Measurements from ENCODE around the gene ADARB2.

Gene ADARB2

GRCh38 chr10:1128115-1128514 is 609.2 kb downstream of the ADARB2 start:
- Histone ChIP-seq H3K9me3 (ENCODE audit: control insufficient read depth, insufficient read depth, low read depth, low read length) (no peaks in the 10 kb centered on the region), H3K4me3 (ENCODE audit: low read depth, low read length) (no peak overlapping the region), H3K4me1 (ENCODE audit: control insufficient read depth, insufficient read depth, low read length) (no peaks in the 10 kb centered on the region), H3K27ac (ENCODE audit: extremely low read depth, low read depth, low read length) (no peak overlapping the region), H3K36me3 (ENCODE audit: control insufficient read depth in 2 of 2, insufficient read depth in 1 of 2, low read length in 2 of 2) (peaks cover 0 to 67% of the 10 kb centered on the region in 2 experiments; a peak in 1 of 3 replicates)
- POLR2A ChIA-PET = no interaction called here
- no peak for TF ChIP-seq TSHZ1 (tag by site-specific recombination; IDR thresholded peaks at IDR 0.05; ENCODE audit: borderline replicate concordance)
- TF ChIP-seq ZBTB8A (tag by site-specific recombination; IDR thresholded peaks at IDR 0.05) = no peak
- TF ChIP-seq, protein P1, sequence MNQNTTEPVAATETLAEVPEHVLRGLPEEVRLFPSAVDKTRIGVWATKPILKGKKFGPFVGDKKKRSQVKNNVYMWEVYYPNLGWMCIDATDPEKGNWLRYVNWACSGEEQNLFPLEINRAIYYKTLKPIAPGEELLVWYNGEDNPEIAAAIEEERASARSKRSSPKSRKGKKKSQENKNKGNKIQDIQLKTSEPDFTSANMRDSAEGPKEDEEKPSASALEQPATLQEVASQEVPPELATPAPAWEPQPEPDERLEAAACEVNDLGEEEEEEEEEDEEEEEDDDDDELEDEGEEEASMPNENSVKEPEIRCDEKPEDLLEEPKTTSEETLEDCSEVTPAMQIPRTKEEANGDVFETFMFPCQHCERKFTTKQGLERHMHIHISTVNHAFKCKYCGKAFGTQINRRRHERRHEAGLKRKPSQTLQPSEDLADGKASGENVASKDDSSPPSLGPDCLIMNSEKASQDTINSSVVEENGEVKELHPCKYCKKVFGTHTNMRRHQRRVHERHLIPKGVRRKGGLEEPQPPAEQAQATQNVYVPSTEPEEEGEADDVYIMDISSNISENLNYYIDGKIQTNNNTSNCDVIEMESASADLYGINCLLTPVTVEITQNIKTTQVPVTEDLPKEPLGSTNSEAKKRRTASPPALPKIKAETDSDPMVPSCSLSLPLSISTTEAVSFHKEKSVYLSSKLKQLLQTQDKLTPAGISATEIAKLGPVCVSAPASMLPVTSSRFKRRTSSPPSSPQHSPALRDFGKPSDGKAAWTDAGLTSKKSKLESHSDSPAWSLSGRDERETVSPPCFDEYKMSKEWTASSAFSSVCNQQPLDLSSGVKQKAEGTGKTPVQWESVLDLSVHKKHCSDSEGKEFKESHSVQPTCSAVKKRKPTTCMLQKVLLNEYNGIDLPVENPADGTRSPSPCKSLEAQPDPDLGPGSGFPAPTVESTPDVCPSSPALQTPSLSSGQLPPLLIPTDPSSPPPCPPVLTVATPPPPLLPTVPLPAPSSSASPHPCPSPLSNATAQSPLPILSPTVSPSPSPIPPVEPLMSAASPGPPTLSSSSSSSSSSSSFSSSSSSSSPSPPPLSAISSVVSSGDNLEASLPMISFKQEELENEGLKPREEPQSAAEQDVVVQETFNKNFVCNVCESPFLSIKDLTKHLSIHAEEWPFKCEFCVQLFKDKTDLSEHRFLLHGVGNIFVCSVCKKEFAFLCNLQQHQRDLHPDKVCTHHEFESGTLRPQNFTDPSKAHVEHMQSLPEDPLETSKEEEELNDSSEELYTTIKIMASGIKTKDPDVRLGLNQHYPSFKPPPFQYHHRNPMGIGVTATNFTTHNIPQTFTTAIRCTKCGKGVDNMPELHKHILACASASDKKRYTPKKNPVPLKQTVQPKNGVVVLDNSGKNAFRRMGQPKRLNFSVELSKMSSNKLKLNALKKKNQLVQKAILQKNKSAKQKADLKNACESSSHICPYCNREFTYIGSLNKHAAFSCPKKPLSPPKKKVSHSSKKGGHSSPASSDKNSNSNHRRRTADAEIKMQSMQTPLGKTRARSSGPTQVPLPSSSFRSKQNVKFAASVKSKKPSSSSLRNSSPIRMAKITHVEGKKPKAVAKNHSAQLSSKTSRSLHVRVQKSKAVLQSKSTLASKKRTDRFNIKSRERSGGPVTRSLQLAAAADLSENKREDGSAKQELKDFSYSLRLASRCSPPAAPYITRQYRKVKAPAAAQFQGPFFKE (tag by site-specific recombination; IDR thresholded peaks at IDR 0.05; ENCODE audit: borderline replicate concordance) = no peak
- TF ChIP-seq ZBTB1 (tag by site-specific recombination; IDR thresholded peaks at IDR 0.05) = no peak
- TF ChIP-seq ZNF175 (tag by site-specific recombination; IDR thresholded peaks at IDR 0.05) = no peak
- no peak for TF ChIP-seq ZNF10 (tag by site-specific recombination; IDR thresholded peaks at IDR 0.05)
- CTCF ChIA-PET = interaction anchor here (0.6 to 0.7 kb wide), 2 partner anchors 17 to 180 kb away, joined by 3 read pairs; no protein-coding TSS in a partner anchor

- TF ChIP-seq GLIS1 (tag by site-specific recombination; IDR thresholded peaks at IDR 0.05) (peak; percentile 26; the same call in 1 of the 2 replicates), ZNF558 (tag by site-specific recombination; IDR thresholded peaks at IDR 0.05) (no peak), ZNF544 (tag by site-specific recombination; IDR thresholded peaks at IDR 0.05) (no peak)
- ChIA-PET CTCF (interaction anchor here (0.6 kb wide), 1 partner anchor 181 kb away, joined by 3 read pairs; no protein-coding TSS in a partner anchor), POLR2A (no interaction called here)
- Histone ChIP-seq H3K4me3 (ENCODE audit: low read depth, low read length) (no peak overlapping the region), H3K27ac (ENCODE audit: extremely low read depth, low read depth, low read length) (no peak overlapping the region), H3K4me1 (ENCODE audit: control insufficient read depth, insufficient read depth, low read length) (no peaks in the 10 kb centered on the region), H3K9me3 (ENCODE audit: control insufficient read depth, insufficient read depth, low read depth, low read length) (no peaks in the 10 kb centered on the region), H3K36me3 (ENCODE audit: control insufficient read depth in 2 of 2, insufficient read depth in 1 of 2, low read length in 2 of 2) (peaks cover 0 to 68% of the 10 kb centered on the region in 2 experiments; a peak in 1 of 3 replicates)
Observed at GRCh38 chr10:1127629-1128028, 609.7 kb downstream of the ADARB2 start.
